Measurements from ENCODE around the gene MACROD2. TPM values are rescaled to one million over a fixed set of nuclear protein-coding genes. Genes with fewer than 3 reads are reported as not detected.

Gene MACROD2
- total and polyA plus RNA-seq, 9 donors = 3.7 to 25.5 (median 7.8) TPM

DNA sequence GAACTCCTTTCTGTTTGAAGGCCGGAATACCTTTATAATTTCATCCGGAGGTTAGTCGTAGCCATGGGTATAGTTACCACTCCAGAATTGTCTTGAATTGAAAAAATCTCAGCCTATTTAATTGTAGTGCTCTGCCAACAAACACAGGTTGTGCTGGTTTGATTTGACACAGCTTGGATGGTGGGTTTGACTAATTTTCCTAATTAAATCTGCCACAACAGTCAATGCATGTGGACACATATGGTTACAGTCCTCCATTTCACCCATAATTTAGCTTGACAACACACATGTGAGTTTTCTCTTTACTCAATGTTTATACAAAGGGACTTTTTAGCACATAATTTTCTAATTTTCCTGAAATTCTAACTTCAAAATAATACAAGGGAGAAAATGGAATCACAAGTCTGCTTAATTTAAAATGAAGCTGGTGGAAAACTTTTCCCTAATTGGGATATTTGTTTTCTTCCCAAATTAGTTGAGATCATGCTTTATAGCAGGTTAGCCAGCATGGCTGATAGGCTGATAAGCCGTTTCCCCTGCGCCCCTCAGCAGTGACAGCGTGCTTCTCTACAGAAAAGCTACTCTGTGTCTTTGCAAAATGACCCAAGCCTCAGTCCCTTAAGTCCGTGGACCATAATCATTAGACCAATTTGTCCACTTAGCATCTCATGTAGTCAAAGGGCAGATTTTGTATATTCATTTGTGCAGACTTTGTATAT, 805.5 kb downstream of the MACROD2 start:
- Histone ChIP-seq H3K4me1 (ENCODE audit: insufficient read depth) (no peaks in the 10 kb centered on the region), H3K27me3 (no peaks in the 10 kb centered on the region), H3K36me3 (no peaks in the 10 kb centered on the region), H3K27ac (no peak overlapping the region), H3K9me3 (no peaks in the 10 kb centered on the region), H3K4me3 (no peak overlapping the region)
- WGBS, 3 donors = 82 to 90% (median 85%) methylated on average over 7 of the region's 7 CpGs
- intact Hi-C loops (cut with DNase I) = no loop called here
- DNase-seq = no peak
- TF ChIP-seq EP300 (IDR thresholded peaks at IDR 0.05) = no peak
- TF ChIP-seq POLR2A (IDR thresholded peaks at IDR 0.05) = no peak
- TF ChIP-seq, protein P1, sequence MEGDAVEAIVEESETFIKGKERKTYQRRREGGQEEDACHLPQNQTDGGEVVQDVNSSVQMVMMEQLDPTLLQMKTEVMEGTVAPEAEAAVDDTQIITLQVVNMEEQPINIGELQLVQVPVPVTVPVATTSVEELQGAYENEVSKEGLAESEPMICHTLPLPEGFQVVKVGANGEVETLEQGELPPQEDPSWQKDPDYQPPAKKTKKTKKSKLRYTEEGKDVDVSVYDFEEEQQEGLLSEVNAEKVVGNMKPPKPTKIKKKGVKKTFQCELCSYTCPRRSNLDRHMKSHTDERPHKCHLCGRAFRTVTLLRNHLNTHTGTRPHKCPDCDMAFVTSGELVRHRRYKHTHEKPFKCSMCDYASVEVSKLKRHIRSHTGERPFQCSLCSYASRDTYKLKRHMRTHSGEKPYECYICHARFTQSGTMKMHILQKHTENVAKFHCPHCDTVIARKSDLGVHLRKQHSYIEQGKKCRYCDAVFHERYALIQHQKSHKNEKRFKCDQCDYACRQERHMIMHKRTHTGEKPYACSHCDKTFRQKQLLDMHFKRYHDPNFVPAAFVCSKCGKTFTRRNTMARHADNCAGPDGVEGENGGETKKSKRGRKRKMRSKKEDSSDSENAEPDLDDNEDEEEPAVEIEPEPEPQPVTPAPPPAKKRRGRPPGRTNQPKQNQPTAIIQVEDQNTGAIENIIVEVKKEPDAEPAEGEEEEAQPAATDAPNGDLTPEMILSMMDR (IDR thresholded peaks at IDR 0.05) = no peak

DNA sequence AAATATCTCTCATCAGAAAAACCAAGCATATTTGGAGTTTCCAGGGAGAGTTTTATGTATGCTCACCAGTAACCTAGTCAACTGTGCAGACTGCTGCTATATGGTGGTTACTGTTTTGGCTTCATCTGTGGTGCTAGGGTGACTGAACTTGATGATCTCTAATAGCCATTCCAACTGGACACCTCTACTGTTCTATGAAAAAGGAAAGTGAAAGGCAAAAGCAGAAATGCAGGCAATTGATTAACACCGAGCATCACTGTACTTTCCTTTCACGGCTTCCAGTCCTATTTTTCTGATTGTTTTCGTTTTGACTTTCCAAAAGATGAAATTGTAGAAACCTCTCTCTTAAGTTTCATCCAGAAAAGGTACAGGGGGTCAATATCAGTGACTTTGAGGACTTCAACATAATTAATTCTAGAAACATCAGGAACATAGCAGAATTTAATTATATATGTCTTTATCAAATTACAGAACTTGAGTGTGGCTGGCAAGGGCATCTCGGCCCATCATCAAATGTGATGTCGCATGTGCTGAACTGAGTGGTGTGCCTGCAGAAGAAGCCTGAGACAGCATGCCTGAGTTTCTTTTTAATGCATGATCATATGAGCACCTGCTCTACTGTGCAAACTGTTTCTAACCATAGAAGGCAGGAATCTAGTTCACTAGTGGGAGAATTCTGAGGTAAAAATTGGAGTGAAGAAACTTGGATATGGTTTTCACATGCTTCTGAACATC, 806.4 kb downstream of the MACROD2 start:
- Histone ChIP-seq H3K27ac (no peak overlapping the region), H3K9me3 (no peaks in the 10 kb centered on the region), H3K36me3 (no peaks in the 10 kb centered on the region), H3K4me1 (ENCODE audit: insufficient read depth) (no peaks in the 10 kb centered on the region), H3K27me3 (no peaks in the 10 kb centered on the region), H3K4me3 (no peak overlapping the region)
- intact Hi-C loops (cut with DNase I) = no loop called here
- TF ChIP-seq POLR2A (IDR thresholded peaks at IDR 0.05) = no peak
- no peak for TF ChIP-seq EP300 (IDR thresholded peaks at IDR 0.05)
- TF ChIP-seq, protein P1 (IDR thresholded peaks at IDR 0.05) = no peak
- 92 to 94% (median 93%) methylated on average over 5 of the region's 5 CpGs for WGBS, 3 donors
- no peak for DNase-seq

DNA sequence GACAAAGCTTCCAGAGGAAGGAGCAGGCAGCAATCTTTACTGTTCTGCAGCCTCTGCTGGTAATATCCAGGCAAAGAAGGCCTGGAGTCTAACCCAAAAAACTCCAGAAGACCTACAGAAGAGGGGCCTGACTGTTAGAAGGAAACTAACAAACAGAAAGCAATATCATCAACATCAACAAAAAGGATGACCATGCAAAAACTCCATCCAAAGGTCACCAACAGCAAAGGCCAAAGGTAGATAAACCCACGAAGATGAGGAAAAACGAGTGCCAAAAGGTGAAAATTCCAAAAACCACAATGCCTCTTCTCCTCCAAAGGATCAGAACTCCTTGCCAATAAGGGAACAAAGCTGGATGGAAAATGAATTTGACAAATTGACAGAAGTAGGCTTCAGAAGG, 811.9 kb downstream of the MACROD2 start:
- 91 to 93% (median 92%) methylated on average over 2 of the region's 2 CpGs for WGBS, 3 donors
- H3K27ac ChIP-seq = no peak overlapping the region
- no peak overlapping the region for H3K4me3 ChIP-seq
- intact Hi-C loops (cut with DNase I) = no loop called here
- no peaks in the 10 kb centered on the region for H3K36me3 ChIP-seq
- TF ChIP-seq POLR2A (IDR thresholded peaks at IDR 0.05) = no peak
- TF ChIP-seq EP300 (IDR thresholded peaks at IDR 0.05) = no peak
- TF ChIP-seq, protein P1 (IDR thresholded peaks at IDR 0.05) = no peak
- no peaks in the 10 kb centered on the region for H3K4me1 ChIP-seq (ENCODE audit: insufficient read depth)
- DNase-seq = no peak
- H3K27me3 ChIP-seq = no peaks in the 10 kb centered on the region
- no peaks in the 10 kb centered on the region for H3K9me3 ChIP-seq

DNA sequence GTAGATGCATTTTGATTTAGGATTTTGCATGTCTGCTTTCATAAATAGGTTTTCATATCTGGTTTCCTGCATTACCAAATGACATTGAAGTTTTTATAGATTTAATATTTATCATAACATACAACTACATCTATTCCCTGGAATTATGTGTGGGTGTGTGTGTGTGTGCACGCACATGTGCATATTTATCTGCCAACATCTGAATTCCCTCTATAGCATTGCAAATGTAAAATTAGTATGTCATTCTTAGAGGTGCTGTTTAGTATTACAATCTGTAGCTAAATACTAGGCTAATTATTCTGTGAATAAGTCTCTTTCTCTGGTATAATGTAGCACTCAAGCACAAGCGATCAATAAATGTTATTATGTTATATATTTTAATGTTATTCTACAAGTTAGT, 820.0 kb downstream of the MACROD2 start:
- no peak for TF ChIP-seq POLR2A (IDR thresholded peaks at IDR 0.05)
- TF ChIP-seq, protein P1 (IDR thresholded peaks at IDR 0.05) = no peak
- no peak for TF ChIP-seq EP300 (IDR thresholded peaks at IDR 0.05)
- Histone ChIP-seq H3K9me3 (no peaks in the 10 kb centered on the region), H3K4me3 (no peak overlapping the region), H3K4me1 (ENCODE audit: insufficient read depth) (no peaks in the 10 kb centered on the region), H3K27me3 (no peaks in the 10 kb centered on the region), H3K36me3 (no peaks in the 10 kb centered on the region), H3K27ac (no peak overlapping the region)
- intact Hi-C loops (cut with DNase I) = no loop called here
- DNase-seq = no peak
- 91 to 95% (median 93%) methylated on average over 2 of the region's 2 CpGs for WGBS, 3 donors

Data from ovary (tissue), 9 donors.